Measurements from ENCODE around the gene AKT1S1.

DNA sequence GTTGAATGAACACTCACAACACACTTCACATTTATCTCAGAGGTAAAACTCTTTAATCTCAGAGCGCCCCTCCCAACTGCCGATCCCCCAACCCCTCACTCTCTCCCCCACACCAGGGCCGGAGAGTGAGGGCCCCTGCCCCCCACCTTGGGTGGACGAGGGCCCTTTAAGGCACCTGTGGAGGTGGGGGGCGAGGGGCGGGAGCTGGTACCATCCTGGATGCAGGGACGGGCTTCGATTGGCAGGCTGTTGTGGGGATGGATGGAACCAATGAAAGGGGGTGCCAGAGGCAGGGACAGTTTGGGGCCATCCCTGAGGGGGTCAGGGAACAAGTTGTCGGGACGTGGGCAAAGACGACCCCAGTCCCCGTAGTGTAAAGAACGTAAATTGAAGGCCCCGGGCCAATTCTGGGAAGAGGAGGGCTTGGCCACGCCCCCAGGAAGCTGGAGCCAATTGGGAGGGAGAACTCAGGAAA, 8.1 kb downstream of the AKT1S1 start:
- TF ChIP-seq, protein P1, sequence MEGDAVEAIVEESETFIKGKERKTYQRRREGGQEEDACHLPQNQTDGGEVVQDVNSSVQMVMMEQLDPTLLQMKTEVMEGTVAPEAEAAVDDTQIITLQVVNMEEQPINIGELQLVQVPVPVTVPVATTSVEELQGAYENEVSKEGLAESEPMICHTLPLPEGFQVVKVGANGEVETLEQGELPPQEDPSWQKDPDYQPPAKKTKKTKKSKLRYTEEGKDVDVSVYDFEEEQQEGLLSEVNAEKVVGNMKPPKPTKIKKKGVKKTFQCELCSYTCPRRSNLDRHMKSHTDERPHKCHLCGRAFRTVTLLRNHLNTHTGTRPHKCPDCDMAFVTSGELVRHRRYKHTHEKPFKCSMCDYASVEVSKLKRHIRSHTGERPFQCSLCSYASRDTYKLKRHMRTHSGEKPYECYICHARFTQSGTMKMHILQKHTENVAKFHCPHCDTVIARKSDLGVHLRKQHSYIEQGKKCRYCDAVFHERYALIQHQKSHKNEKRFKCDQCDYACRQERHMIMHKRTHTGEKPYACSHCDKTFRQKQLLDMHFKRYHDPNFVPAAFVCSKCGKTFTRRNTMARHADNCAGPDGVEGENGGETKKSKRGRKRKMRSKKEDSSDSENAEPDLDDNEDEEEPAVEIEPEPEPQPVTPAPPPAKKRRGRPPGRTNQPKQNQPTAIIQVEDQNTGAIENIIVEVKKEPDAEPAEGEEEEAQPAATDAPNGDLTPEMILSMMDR (IDR thresholded peaks at IDR 0.05): no peak
- no peak for TF ChIP-seq EZH2 (IDR thresholded peaks at IDR 0.05; ENCODE audit: borderline replicate concordance, insufficient read depth, low read depth, low read length, poor library complexity, severe bottlenecking)
